Vagina (tissue), 2 donors: Measurements from ENCODE around the gene CXCL9. TPM values are rescaled to one million over a fixed set of nuclear protein-coding genes. Genes with fewer than 3 reads are reported as not detected.

Experiments used
- DNase-seq, 2 donors: peaks; one replicate each; pipeline ENCODE4 v3.0.0-alpha.2; 2017; ENCODE audit errors: extremely low spot score in 2 of 2
- H3K27ac ChIP-seq: fragments of 200-600 bp; sonication (generic); one replicate; pipeline ENCODE4 v1.5.1; 2019
- H3K27me3 ChIP-seq: fragments of 200-600 bp; sonication (generic); one replicate; pipeline ENCODE4 v1.5.1; 2019
- H3K36me3 ChIP-seq, 2 donors: fragments of 200-600 bp; sonication (generic); one replicate each; pipeline ENCODE4 v1.5.1; 2017 to 2019
- H3K4me1 ChIP-seq: fragments of 200-600 bp; sonication (generic); one replicate; pipeline ENCODE4 v1.5.1; 2019
- H3K4me3 ChIP-seq, 2 donors: fragments of 200-600 bp; sonication (generic); 1 replicate in 1 of 2; 2 replicates in 1 of 2; pipeline ENCODE4 v1.5.1; 2016 to 2019
- H3K9me3 ChIP-seq: fragments of 200-600 bp; sonication (generic); one replicate; pipeline ENCODE4 v1.5.1; 2019
- POLR2A ChIP-seq, 2 donors: fragments of 450-650 bp; IDR thresholded peaks; one replicate each; pipeline ENCODE4 v1.6.1; 2017; ENCODE audit warnings: antibody characterized with exemption in 2 of 2, mild to moderate bottlenecking in 2 of 2, moderate library complexity in 2 of 2
- POLR2AphosphoS5 ChIP-seq, 2 donors: sonication (generic); formaldehyde crosslinking; IDR thresholded peaks; one replicate each; pipeline ENCODE4 v1.9.0; 2017; ENCODE audit warnings: antibody characterized with exemption in 2 of 2, mild to moderate bottlenecking in 2 of 2, low read depth in 1 of 2; ENCODE audit not compliant: insufficient read depth in 1 of 2
- intact Hi-C: fragments of 100-400 bp; cut with DNase I; formaldehyde crosslinking; loops from one replicate; pipeline ENCODE4 v1.15.1; 2023
- total RNA-seq: library from RNA; depleted of rRNA; stranded (reverse); fragments of >200 nt; gene quantifications from one replicate; pipeline ENCODE4 v1.2.3, GENCODE V29; 2016
- TF ChIP-seq, protein P1 (sequence below), 3 experiments: fragments of 450-650 bp in 2 of 3; fragments of 200-600 bp in 1 of 3; sonication (generic) in 1 of 3; IDR thresholded peaks; one replicate each; pipeline ENCODE4 v1.5.1; 2017 to 2019; ENCODE audit warnings: antibody characterized with exemption in 3 of 3, mild to moderate bottlenecking in 2 of 3, moderate library complexity in 2 of 3

Gene CXCL9
- total RNA-seq, 1 donor from 2014 or later: 0.74 TPM

DNA sequence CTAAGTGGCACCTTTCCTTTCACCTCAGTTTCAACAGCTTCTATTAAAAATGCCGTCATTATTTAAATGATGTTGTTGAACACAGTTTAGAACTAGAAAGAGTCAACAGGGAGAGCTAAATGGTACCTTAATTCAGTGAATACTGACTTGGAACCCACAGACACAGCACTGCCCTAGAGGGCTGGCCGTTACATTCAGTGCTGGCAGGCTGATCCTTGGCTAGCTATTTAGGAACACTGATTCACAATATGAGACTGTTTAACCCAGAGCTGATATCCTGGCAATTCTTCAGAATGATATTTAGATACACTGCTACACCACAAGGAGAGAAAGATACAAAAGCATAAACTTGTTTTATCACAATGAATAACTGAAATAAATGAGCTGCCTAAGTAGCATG, 53.8 kb downstream of the CXCL9 start:
- peaks cover 0 to 90% of the 10 kb centered on the region in 2 donors for H3K36me3 ChIP-seq
- TF ChIP-seq POLR2AphosphoS5 (IDR thresholded peaks at IDR 0.05; ENCODE audit: insufficient read depth in 1 of 2, low read depth in 1 of 2) (no peak), POLR2A (IDR thresholded peaks at IDR 0.05) (no peak)
- TF ChIP-seq, protein P1, sequence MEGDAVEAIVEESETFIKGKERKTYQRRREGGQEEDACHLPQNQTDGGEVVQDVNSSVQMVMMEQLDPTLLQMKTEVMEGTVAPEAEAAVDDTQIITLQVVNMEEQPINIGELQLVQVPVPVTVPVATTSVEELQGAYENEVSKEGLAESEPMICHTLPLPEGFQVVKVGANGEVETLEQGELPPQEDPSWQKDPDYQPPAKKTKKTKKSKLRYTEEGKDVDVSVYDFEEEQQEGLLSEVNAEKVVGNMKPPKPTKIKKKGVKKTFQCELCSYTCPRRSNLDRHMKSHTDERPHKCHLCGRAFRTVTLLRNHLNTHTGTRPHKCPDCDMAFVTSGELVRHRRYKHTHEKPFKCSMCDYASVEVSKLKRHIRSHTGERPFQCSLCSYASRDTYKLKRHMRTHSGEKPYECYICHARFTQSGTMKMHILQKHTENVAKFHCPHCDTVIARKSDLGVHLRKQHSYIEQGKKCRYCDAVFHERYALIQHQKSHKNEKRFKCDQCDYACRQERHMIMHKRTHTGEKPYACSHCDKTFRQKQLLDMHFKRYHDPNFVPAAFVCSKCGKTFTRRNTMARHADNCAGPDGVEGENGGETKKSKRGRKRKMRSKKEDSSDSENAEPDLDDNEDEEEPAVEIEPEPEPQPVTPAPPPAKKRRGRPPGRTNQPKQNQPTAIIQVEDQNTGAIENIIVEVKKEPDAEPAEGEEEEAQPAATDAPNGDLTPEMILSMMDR (IDR thresholded peaks at IDR 0.05): no peak

More for the DNA sequence above, 53.8 kb downstream of the CXCL9 start:
- no peaks in the 10 kb centered on the region for H3K27me3 ChIP-seq
- DNase-seq: no peak
- H3K9me3 ChIP-seq: no peaks in the 10 kb centered on the region
- no peak overlapping the region for H3K4me3 ChIP-seq
- intact Hi-C loops: no loop called here
- H3K27ac ChIP-seq: no peak overlapping the region
- H3K4me1 ChIP-seq: no peaks in the 10 kb centered on the region

Other genes with a start within 250 kb of the CXCL9 start
- gene PPEF2, start 105.1 kb downstream of the CXCL9 start, total RNA-seq: not detected
- gene NAAA, start 66.5 kb downstream of the CXCL9 start, total RNA-seq: 110 TPM
- gene SDAD1, start 16.6 kb downstream of the CXCL9 start, total RNA-seq: 27.5 TPM
- 1.7 TPM for gene CXCL10, start 16.0 kb upstream of the CXCL9 start, total RNA-seq
- gene CXCL11, start 28.6 kb upstream of the CXCL9 start, total RNA-seq: not detected
- 0.74 TPM for gene ART3, start 67.2 kb upstream of the CXCL9 start, total RNA-seq
- gene NUP54, start 140.9 kb upstream of the CXCL9 start, total RNA-seq: 31.2 TPM
- 156 TPM for gene SCARB2, start 206.3 kb upstream of the CXCL9 start, total RNA-seq
- 0.49 TPM for gene FAM47E, start 244.2 kb upstream of the CXCL9 start, total RNA-seq